ENCODE results near the gene CBLC.

CBLC gene

DNA sequence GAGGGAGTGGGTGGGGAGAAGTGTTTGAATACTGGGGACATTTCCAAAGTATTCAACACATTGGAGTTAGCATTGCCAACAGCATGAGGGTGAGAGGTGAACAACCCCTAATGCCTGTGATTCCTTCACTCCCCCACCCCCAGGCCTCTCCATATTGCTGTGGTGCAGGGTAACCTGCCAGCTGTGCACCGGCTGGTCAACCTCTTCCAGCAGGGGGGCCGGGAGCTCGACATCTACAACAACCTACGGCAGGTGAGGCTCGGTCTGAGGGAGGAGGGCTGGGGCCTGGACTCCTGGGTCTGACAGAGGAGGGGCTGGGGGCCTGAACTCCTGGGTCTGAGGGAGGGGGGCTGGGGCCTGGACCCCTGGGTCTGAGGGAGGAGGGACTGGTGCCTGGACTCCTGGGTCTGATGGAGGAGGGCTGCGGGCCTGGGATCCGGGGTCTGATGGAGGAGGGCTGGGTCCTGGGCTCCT is 21.6 kb upstream of the CBLC start:
- H3K9ac ChIP-seq (ENCODE audit: insufficient read length): no peak overlapping the region
- no peak for DNase-seq (ENCODE audit: low read depth, low spot score)
- no peaks in the 10 kb centered on the region for H3K9me3 ChIP-seq (ENCODE audit: low read depth, low read length)
- TF ChIP-seq POLR2AphosphoS5 (IDR thresholded peaks at IDR 0.05; ENCODE audit: borderline replicate concordance, low read depth, low read length) (no peak), EZH2 (IDR thresholded peaks at IDR 0.05) (no peak), FOXP2 (optimal IDR thresholded peaks at IDR 0.05; ENCODE audit: control extremely low read depth, extremely low read length, insufficient read depth) (no peak)
- no peak overlapping the region for H3K4me3 ChIP-seq
- H3K36me3 ChIP-seq (ENCODE audit: insufficient read depth, low read length): peaks cover 3% of the 10 kb centered on the region
- no peak overlapping the region for H3K27ac ChIP-seq

DNA sequence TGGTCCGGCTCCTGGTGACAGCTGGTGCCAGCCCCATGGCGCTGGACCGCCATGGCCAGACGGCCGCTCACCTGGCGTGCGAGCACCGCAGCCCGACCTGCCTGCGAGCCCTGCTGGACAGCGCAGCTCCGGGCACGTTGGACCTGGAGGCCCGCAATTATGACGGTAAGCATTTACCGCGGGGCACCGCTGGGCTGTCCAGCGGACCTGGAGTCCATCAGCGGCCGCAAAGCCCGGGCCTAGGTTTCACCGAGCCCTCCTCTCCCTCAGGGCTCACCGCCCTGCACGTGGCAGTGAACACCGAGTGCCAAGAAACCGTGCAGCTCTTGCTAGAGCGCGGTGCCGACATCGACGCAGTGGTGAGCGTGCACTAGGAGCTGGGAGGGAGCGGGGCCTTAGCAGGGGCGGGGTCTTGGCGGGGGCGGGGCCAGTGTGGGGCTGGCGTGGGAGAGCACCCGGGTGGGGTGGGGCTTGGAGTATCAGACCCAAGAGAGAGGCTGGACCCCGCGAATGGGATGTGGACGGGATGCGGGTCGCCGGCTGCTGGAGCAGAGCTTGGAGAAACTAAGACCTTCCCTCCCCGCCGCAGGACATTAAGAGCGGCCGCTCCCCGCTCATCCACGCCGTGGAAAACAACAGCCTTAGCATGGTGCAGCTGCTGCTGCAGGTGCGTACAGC is 20.5 kb upstream of the CBLC start:
- no peak for DNase-seq (ENCODE audit: low read depth, low spot score)
- no peak overlapping the region for H3K9ac ChIP-seq (ENCODE audit: insufficient read length)
- H3K36me3 ChIP-seq (ENCODE audit: insufficient read depth, low read length): peaks cover 3% of the 10 kb centered on the region
- no peak for TF ChIP-seq POLR2AphosphoS5 (IDR thresholded peaks at IDR 0.05; ENCODE audit: borderline replicate concordance, low read depth, low read length)
- TF ChIP-seq EZH2 (IDR thresholded peaks at IDR 0.05): no peak
- no peak for TF ChIP-seq FOXP2 (optimal IDR thresholded peaks at IDR 0.05; ENCODE audit: control extremely low read depth, extremely low read length, insufficient read depth)
- no peak overlapping the region for H3K4me3 ChIP-seq
- H3K9me3 ChIP-seq (ENCODE audit: low read depth, low read length): no peaks in the 10 kb centered on the region
- H3K27ac ChIP-seq: no peak overlapping the region

DNA sequence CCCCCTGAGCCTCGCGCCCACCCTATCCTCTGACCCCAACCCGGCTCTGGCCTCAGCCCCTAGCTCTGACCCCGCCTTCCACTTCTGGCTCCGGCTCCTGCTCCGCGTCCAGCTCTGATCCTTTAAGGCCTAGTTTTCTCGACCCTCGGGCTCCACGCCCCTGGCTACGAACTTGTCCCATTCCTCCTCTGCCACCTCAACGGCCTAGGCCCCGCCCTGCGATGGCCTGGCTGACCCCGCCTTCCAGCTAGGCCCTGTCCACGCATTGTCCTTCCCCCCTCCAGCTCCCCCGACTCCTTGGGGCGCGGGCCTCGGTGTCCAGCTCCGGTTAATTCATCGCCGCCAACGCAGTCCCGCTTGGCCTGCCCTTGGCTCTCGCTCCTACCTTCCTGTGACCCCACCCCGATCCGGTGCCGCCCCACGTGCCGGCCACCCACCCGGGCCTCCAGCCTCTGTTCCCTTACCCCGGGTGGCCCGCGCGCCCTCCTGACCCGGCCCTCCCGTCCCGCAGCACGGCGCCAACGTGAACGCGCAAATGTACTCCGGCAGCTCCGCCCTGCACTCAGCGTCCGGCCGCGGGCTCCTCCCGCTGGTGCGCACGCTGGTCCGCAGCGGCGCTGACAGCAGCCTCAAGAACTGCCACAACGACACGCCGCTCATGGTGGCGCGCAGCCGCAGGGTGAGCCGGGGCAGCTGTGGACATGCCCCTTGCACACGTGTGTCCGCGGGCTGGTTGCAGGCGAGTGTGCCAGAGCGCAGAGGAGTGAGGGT is 19.8 kb upstream of the CBLC start:
- no peak for DNase-seq (ENCODE audit: low read depth, low spot score)
- Histone ChIP-seq H3K36me3 (ENCODE audit: insufficient read depth, low read length) (peaks cover 3% of the 10 kb centered on the region), H3K27ac (no peak overlapping the region)

DNA sequence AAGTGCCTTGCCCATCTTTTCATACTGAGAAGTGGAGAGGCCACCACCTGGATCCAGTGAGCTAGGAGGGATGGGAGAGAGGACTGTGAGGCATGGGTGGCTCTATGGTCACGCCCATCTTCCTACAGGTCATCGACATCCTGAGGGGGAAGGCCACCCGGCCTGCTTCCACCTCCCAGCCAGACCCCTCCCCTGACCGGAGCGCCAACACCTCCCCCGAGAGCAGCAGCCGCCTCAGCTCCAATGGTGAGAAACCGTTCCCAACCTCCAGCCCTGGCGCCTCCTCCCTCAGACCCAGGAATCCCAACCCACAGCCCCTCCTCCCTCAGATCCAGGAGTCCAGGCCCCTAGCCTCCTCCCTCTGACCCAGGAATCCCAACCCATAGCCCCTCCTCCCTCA is 19.1 kb upstream of the CBLC start:
- no peak for DNase-seq (ENCODE audit: low read depth, low spot score)
- Histone ChIP-seq H3K9ac (ENCODE audit: insufficient read length) (no peak overlapping the region), H3K4me3 (no peak overlapping the region), H3K27ac (no peak overlapping the region), H3K36me3 (ENCODE audit: insufficient read depth, low read length) (peaks cover 3% of the 10 kb centered on the region; the same call in 1 of the 2 replicates), H3K9me3 (ENCODE audit: low read depth, low read length) (no peaks in the 10 kb centered on the region)
- TF ChIP-seq FOXP2 (optimal IDR thresholded peaks at IDR 0.05; ENCODE audit: control extremely low read depth, extremely low read length, insufficient read depth): no peak

More for the DNA sequence above, 19.8 kb upstream of the CBLC start:
- H3K4me3 ChIP-seq: no peak overlapping the region
- no peak overlapping the region for H3K9ac ChIP-seq (ENCODE audit: insufficient read length)
- TF ChIP-seq EZH2 (IDR thresholded peaks at IDR 0.05): no peak
- no peak for TF ChIP-seq FOXP2 (optimal IDR thresholded peaks at IDR 0.05; ENCODE audit: control extremely low read depth, extremely low read length, insufficient read depth)
- TF ChIP-seq POLR2AphosphoS5 (IDR thresholded peaks at IDR 0.05; ENCODE audit: borderline replicate concordance, low read depth, low read length): no peak
- no peaks in the 10 kb centered on the region for H3K9me3 ChIP-seq (ENCODE audit: low read depth, low read length)

DNA sequence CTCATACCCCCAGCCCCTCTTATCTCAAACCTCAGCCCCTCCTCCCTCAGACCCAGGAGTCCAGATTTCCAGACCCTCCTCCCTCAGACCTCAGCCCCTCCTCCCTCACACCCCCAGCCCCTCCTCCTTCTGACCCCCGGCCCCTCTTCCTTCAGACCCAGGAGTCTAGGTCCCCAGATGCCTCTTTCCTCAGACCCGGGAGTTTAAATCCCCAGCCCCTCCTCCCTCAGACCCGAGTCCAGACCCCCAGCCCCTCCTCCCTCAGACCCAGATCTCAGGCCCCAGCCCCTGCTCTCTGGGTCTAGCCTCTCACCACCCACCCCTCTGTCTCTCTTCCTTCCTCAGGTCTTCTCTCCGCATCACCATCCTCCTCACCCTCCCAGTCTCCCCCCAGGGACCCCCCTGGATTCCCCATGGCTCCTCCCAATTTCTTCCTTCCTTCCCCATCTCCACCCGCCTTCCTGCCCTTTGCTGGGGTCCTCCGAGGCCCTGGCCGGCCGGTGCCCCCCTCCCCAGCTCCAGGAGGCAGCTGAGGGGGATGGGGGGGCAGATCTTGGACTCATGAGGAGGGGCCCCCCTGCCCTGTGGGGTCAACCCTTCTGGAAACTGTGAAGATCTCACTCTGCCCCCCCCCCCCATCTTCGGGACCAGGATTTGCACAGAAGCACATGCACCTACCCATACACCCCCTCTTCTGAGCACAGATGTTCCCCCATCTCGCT is 18.4 kb upstream of the CBLC start:
- no peak for DNase-seq (ENCODE audit: low read depth, low spot score)
- Histone ChIP-seq H3K4me3 (no peak overlapping the region), H3K9ac (ENCODE audit: insufficient read length) (no peak overlapping the region), H3K36me3 (ENCODE audit: insufficient read depth, low read length) (peaks cover 3% of the 10 kb centered on the region; the same call in 1 of the 2 replicates), H3K9me3 (ENCODE audit: low read depth, low read length) (no peaks in the 10 kb centered on the region), H3K27ac (no peak overlapping the region)
- TF ChIP-seq EZH2 (IDR thresholded peaks at IDR 0.05): no peak
- TF ChIP-seq FOXP2 (optimal IDR thresholded peaks at IDR 0.05; ENCODE audit: control extremely low read depth, extremely low read length, insufficient read depth): no peak
- TF ChIP-seq POLR2AphosphoS5 (IDR thresholded peaks at IDR 0.05; ENCODE audit: borderline replicate concordance, low read depth, low read length): no peak

DNA sequence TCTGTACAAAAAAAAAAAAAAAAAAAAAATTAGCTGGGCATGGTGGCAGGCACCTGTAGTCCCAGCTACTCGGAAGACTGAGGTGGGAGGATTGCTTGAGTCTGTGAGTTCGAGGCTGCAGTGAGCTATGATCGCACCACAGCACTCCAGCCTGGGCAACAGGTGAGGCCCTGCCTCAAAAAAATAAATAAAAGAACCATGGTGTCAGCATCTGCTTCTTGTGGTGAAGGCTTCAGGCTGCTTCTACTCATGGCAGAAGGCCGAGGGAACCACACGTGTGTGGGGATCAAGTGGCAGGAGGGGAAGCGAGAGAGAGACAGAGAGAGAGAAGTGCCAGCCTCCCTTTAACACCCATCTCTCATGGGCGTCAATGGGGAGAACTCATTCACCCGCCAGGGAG is 15.7 kb upstream of the CBLC start:
- Histone ChIP-seq H3K9me3 (ENCODE audit: low read depth, low read length) (no peaks in the 10 kb centered on the region), H3K27ac (no peak overlapping the region), H3K36me3 (ENCODE audit: insufficient read depth, low read length) (peaks cover 3% of the 10 kb centered on the region; the same call in 1 of the 2 replicates), H3K4me3 (no peak overlapping the region), H3K9ac (ENCODE audit: insufficient read length) (no peak overlapping the region)
- TF ChIP-seq FOXP2 (optimal IDR thresholded peaks at IDR 0.05; ENCODE audit: control extremely low read depth, extremely low read length, insufficient read depth) (no peak), EZH2 (IDR thresholded peaks at IDR 0.05) (no peak), POLR2AphosphoS5 (IDR thresholded peaks at IDR 0.05; ENCODE audit: borderline replicate concordance, low read depth, low read length) (no peak)
- DNase-seq (ENCODE audit: low read depth, low spot score): no peak

DNA sequence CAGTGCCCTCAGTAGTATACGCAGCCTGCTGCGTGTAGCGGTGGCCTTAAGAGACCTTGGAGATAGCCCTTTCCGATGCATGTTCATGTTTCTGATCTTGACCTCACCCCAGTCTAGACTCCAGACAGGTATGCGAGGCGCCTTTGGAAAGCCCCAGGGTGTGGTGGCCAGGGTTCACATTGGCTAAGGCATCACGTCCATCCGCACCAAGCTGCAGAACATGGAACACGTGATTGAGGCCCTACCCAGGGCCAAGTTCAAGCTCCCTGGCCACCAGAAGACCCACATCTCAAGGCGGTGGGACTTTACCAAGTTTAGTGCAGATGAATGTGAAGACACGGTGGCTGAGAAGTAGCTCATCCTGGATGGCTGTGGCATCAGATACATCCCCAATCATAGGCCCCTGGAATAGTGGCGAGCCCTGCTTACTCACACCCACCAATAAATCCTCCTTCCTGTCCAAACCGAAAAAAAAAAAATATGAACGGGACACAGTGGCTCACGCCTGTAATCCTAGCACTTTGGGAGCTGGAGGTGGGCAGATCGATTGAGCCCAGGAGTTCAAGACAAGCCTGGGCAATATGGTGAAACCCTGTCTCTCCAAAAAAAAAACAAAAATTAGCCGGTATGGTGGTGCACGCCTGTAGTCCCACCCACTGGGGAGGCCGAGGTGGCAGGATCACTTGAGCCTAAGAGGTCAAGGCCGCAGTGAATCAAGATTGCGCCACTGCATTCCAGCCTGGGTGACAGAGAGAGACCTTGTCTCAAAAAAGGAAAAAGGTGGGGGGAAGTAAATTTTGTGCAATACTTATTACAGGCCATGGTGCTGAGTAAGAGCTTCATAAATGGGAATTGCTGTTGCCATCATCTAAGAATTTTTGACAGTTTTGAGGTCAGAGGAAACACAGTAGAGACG is 12.4 kb upstream of the CBLC start:
- H3K4me3 ChIP-seq: no peak overlapping the region
- TF ChIP-seq POLR2AphosphoS5 (IDR thresholded peaks at IDR 0.05; ENCODE audit: borderline replicate concordance, low read depth, low read length): no peak
- no peak for TF ChIP-seq FOXP2 (optimal IDR thresholded peaks at IDR 0.05; ENCODE audit: control extremely low read depth, extremely low read length, insufficient read depth)
- no peak for TF ChIP-seq EZH2 (IDR thresholded peaks at IDR 0.05)
- no peak for DNase-seq (ENCODE audit: low read depth, low spot score)
- peak overlapping the region; percentile 50; the same call in 1 of the 2 replicates for H3K27ac ChIP-seq
- no peaks in the 10 kb centered on the region for H3K9me3 ChIP-seq (ENCODE audit: low read depth, low read length)
- no peaks in the 10 kb centered on the region for H3K36me3 ChIP-seq (ENCODE audit: insufficient read depth, low read length)
- H3K9ac ChIP-seq (ENCODE audit: insufficient read length): no peak overlapping the region

Data from SK-N-MC (cell line).